HK-2 (cell line): ENCODE measurements around the gene HOXA10.

ENCODE experiments used
- DNase-seq: peaks from one replicate; pipeline ENCODE4 v3.0.0-alpha.2; 2018; ENCODE audit not compliant: unreplicated experiment

Gene HOXA10

GRCh38 chr7:27179503-27180430 is 5.6 kb upstream of the HOXA10 start:
- peak; percentile 90 for DNase-seq

GRCh38 chr7:27179030-27179429 is 4.9 kb upstream of the HOXA10 start:
- DNase-seq = no peak

GRCh38 chr7:27178366-27178765 is 4.2 kb upstream of the HOXA10 start:
- no peak for DNase-seq

- no peak for DNase-seq
Measured at GRCh38 chr7:27177795-27178320, 3.7 kb upstream of the HOXA10 start.

- no peak for DNase-seq
Measured at GRCh38 chr7:27176962-27177794, 3.1 kb upstream of the HOXA10 start.

- DNase-seq = no peak
Measured at GRCh38 chr7:27176524-27176845, 2.4 kb upstream of the HOXA10 start.

GRCh38 chr7:27175626-27176523 is 1.8 kb upstream of the HOXA10 start:
- DNase-seq = no peak

GRCh38 chr7:27174874-27175625 is 930 bp upstream of the HOXA10 start:
- DNase-seq = no peak

GRCh38 chr7:27173511-27173955 is 587 bp downstream of the HOXA10 start:
- peak; percentile 58 for DNase-seq

GRCh38 chr7:27172823-27173510 is 1.2 kb downstream of the HOXA10 start:
- peak; percentile 77 for DNase-seq

GRCh38 chr7:27172315-27172774 is 1.8 kb downstream of the HOXA10 start:
- DNase-seq = peak; percentile 53

- peak; percentile 59 for DNase-seq
Measured at GRCh38 chr7:27171637-27172314, 2.3 kb downstream of the HOXA10 start.

- peak; percentile 68 for DNase-seq
Measured at GRCh38 chr7:27171325-27171636, 2.8 kb downstream of the HOXA10 start.

- DNase-seq = no peak
Measured at GRCh38 chr7:27170426-27171324, 3.4 kb downstream of the HOXA10 start.

- DNase-seq = peak; percentile 79
Measured at GRCh38 chr7:27169658-27170425, 4.3 kb downstream of the HOXA10 start.

GRCh38 chr7:27168265-27168947 is 5.7 kb downstream of the HOXA10 start:
- DNase-seq = peak; percentile 74

- no peak for DNase-seq
Measured at GRCh38 chr7:27167916-27168264, 6.2 kb downstream of the HOXA10 start.
